Caki2 (cell line): Measurements from ENCODE around the gene CGA. TPM values are rescaled to one million over a fixed set of nuclear protein-coding genes. Genes with fewer than 3 reads are reported as not detected.

ENCODE experiments used
- DNase-seq: peaks from one replicate; pipeline ENCODE4 v3.0.0-alpha.2; 2015; ENCODE audit warnings: low read depth
- in situ Hi-C: cut with HindIII; loops from 2 replicates; pipeline ENCODE4 v1.10.0; 2016; ENCODE audit warnings: low sequenced_read_pairs, low pct_unique_long_range_greater_than_20kb, mixed read lengths
- total RNA-seq: library from RNA; depleted of rRNA; stranded (reverse); fragments of >200 nt; shearing (Covaris generic); gene quantifications from 2 replicates; pipeline ENCODE4 v1.2.3, GENCODE V29; 2014; ENCODE audit warnings: low replicate concordance

Gene CGA
- total RNA-seq, 1 experiment from 2014 or later, result not detected

GRCh38 chr6:87093651-87094050 lies 1.3 kb downstream of the CGA start:
- in situ Hi-C loops, result no loop called here
- no peak for DNase-seq

- in situ Hi-C loops, result no loop called here
- DNase-seq, result no peak
Measured at GRCh38 chr6:87093199-87093598, 1.7 kb downstream of the CGA start.

- in situ Hi-C loops, result no loop called here
- DNase-seq, result no peak
Measured at GRCh38 chr6:87092435-87092834, 2.5 kb downstream of the CGA start.

- in situ Hi-C loops, result no loop called here
- DNase-seq, result no peak
Measured at GRCh38 chr6:87089135-87089534, 5.8 kb downstream of the CGA start.

GRCh38 chr6:87088076-87088475 lies 6.8 kb downstream of the CGA start:
- no peak for DNase-seq
- in situ Hi-C loops, result no loop called here

- no peak for DNase-seq
- in situ Hi-C loops, result no loop called here
Measured at GRCh38 chr6:87082160-87082721, 12.7 kb downstream of the CGA start.

- peak; percentile 53 for DNase-seq
- in situ Hi-C loops, result no loop called here
Measured at GRCh38 chr6:87078983-87079616, 15.8 kb downstream of the CGA start.

- in situ Hi-C loops, result no loop called here
Measured at GRCh38 chr6:87075168-87075567, 19.7 kb downstream of the CGA start.

GRCh38 chr6:87074101-87074621 lies 20.7 kb downstream of the CGA start:
- in situ Hi-C loops, result no loop called here
- no peak for DNase-seq

More at GRCh38 chr6:87075168-87075567, 19.7 kb downstream of the CGA start:
- no peak for DNase-seq

- in situ Hi-C loops, result no loop called here
Measured at GRCh38 chr6:87071683-87072082, 23.2 kb downstream of the CGA start.

GRCh38 chr6:87070741-87071140 lies 24.2 kb downstream of the CGA start:
- DNase-seq, result no peak

More at GRCh38 chr6:87071683-87072082, 23.2 kb downstream of the CGA start:
- DNase-seq, result no peak

GRCh38 chr6:87068795-87069194 lies 26.1 kb downstream of the CGA start:
- no peak for DNase-seq
- in situ Hi-C loops, result no loop called here

More at GRCh38 chr6:87070741-87071140, 24.2 kb downstream of the CGA start:
- in situ Hi-C loops, result no loop called here

GRCh38 chr6:87066449-87067333 lies 28.2 kb downstream of the CGA start:
- in situ Hi-C loops, result no loop called here
- peak; percentile 64 for DNase-seq

GRCh38 chr6:87065117-87065516 lies 29.8 kb downstream of the CGA start:
- in situ Hi-C loops, result no loop called here
- no peak for DNase-seq

- no peak for DNase-seq
- in situ Hi-C loops, result no loop called here
Measured at GRCh38 chr6:87059943-87060342, 35.0 kb downstream of the CGA start.

GRCh38 chr6:87054143-87054833 lies 40.6 kb downstream of the CGA start:
- in situ Hi-C loops, result no loop called here
- no peak for DNase-seq

- in situ Hi-C loops, result no loop called here
- no peak for DNase-seq
Measured at GRCh38 chr6:87053312-87053711, 41.6 kb downstream of the CGA start.

GRCh38 chr6:87049779-87050178 lies 45.1 kb downstream of the CGA start:
- in situ Hi-C loops, result no loop called here
- DNase-seq, result no peak
